ENCODE measurements around the gene NOL4L. TPM values are rescaled to one million over a fixed set of nuclear protein-coding genes. Genes with fewer than 3 reads are reported as not detected.

NOL4L gene
- total RNA-seq, 4 donors from 2014 or later, result 2.6 to 12.8 (median 6.4) TPM

DNA sequence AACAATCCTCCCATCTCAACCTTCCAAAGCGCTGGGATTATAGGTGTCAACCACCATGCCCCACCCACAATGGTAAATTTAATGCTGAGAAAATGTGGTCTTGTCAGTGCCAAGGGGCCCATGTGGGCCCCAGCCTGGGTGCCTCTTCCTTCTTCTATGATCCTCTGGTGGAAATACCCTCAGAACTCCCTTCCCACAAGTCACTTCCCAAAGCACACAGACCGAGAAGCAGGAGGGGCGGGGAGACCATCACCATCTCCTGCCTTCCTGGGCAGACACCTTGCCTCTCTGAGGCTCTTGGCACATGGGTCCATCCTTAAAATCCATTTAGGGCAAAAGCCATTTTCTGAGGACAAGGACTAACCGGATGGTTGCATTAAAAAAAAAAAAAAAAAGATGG, 59.0 kb downstream of the NOL4L start:
- Histone ChIP-seq H3K4me1 (peaks cover 22% of the 10 kb centered on the region), H3K9me3 (no peaks in the 10 kb centered on the region), H3K27me3 (peaks cover 17% of the 10 kb centered on the region), H3K27ac (no peak overlapping the region), H3K4me3 (no peak overlapping the region), H3K36me3 (no peaks in the 10 kb centered on the region)
- TF ChIP-seq POLR2AphosphoS5 (IDR thresholded peaks at IDR 0.05) (no peak), POLR2A (IDR thresholded peaks at IDR 0.05) (no peak), EP300 (IDR thresholded peaks at IDR 0.05) (no peak)
- TF ChIP-seq, protein P1, sequence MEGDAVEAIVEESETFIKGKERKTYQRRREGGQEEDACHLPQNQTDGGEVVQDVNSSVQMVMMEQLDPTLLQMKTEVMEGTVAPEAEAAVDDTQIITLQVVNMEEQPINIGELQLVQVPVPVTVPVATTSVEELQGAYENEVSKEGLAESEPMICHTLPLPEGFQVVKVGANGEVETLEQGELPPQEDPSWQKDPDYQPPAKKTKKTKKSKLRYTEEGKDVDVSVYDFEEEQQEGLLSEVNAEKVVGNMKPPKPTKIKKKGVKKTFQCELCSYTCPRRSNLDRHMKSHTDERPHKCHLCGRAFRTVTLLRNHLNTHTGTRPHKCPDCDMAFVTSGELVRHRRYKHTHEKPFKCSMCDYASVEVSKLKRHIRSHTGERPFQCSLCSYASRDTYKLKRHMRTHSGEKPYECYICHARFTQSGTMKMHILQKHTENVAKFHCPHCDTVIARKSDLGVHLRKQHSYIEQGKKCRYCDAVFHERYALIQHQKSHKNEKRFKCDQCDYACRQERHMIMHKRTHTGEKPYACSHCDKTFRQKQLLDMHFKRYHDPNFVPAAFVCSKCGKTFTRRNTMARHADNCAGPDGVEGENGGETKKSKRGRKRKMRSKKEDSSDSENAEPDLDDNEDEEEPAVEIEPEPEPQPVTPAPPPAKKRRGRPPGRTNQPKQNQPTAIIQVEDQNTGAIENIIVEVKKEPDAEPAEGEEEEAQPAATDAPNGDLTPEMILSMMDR (IDR thresholded peaks at IDR 0.05), result no peak
- DNase-seq (ENCODE audit: low spot score in 2 of 2), result no peak
- 89% methylated on average over 4 of the region's 4 CpGs for WGBS

DNA sequence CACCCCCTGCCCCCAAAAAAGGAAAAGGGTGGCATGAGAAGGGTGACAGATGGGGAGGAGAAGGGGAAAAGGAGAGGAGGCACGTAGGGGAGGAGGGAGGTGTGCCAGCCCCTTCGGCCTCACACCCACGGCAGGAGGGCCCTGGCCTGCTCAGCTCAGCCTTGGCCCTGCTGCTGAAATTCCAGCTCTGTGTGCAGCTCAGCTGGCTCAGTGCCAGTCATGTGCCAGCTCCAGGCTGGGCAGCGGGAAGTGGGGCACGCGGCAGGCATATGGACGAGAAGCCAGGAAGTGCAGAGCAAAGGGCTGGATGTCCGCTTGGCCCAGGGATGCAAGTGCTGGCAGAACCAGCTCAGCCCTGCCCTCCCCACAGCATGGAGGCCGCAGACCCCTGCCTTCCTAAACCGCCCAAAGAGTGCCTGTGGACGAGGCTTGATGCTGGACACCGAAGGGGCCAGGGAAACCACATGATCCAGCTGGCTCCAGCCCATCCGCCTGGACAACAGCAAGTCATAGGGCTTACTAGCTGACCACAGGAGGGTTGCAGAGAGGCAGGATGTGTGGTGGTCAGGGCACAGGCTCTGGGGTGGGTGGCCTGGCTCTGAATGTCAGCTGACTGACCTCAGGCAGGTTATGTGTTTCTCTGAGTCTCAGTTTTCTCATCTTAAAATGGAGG, 60.2 kb downstream of the NOL4L start:
- peaks cover 17% of the 10 kb centered on the region for H3K27me3 ChIP-seq
- H3K9me3 ChIP-seq, result no peaks in the 10 kb centered on the region
- no peak for TF ChIP-seq POLR2AphosphoS5 (IDR thresholded peaks at IDR 0.05)
- TF ChIP-seq POLR2A (IDR thresholded peaks at IDR 0.05), result no peak
- TF ChIP-seq, protein P1 (IDR thresholded peaks at IDR 0.05), result no peak
- no peak for TF ChIP-seq EP300 (IDR thresholded peaks at IDR 0.05)
- WGBS, result 66% methylated on average over 10 of the region's 13 CpGs
- H3K4me1 ChIP-seq, result peaks cover 22% of the 10 kb centered on the region
- DNase-seq (ENCODE audit: low spot score in 2 of 2), result no peak
- H3K27ac ChIP-seq, result no peak overlapping the region
- no peaks in the 10 kb centered on the region for H3K36me3 ChIP-seq
- no peak overlapping the region for H3K4me3 ChIP-seq

DNA sequence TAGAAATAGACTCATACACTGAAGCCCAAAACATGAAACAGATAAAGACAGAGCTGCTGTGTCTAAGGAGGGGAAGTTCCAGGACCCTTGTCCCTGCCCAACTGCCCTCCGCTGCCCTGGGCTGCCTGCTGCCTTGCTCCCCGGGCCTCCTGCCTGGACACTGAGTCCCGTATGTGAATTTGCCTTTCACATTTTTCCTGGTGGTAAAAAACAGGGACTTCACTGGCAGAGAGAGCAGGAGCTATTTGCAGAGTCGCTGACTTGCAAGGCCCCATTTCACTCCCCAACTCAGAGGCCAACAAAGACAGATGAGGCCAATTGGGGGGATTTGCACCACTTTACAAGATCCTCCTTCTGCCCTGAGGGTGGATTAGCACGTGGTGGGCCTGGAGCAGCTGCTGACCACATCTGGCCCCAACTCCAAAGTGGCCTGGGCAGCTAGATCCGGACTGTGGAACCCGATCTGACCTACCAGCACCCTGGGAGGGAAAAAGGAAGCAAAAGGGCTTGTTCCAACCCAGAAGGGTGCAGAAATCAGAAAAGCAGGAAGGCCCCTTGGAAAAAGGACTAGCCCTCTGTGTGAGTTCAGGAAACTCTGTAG, 61.4 kb downstream of the NOL4L start:
- peaks cover 22% of the 10 kb centered on the region for H3K4me1 ChIP-seq

DNA sequence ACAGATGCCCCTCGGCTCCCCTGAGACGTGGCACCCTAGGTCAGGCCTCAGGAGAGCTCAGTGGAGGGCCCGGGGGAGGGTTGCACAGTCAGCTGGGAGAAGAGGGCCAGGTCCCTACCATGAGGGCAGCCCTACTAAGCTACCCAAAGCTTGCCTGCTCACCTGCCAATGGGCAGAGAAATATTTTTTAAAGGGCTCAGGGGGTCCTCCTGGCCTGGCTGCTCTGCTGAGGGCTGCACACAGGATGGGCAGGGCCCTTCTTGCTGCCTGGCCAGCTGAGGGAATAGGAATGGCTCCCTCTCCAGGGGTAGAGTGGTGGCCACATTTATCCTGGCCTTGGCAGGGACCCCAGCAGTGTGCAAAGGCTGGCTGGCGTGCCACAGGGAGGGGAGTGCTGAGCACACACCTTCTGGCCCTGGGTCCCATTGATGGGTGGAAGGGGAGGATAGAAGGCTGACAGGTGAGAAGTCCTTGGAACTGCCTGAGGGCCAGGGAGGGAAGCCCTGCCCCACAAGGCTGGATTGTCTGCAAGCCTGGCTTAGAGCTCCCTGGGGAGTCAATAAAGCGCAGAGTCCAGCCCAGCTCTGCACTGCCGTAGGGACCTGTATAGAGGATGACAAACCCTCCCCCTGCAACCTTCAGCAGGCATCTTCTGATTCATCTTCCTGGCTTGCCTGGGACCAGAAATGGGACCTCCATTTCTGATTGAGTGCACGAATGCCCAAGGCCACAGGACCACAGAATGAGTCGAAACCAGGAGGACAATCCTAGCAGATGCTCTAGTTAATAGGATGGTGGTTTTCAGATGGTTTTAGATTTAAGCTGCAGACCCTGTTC, 62.1 kb downstream of the NOL4L start:
- WGBS, result 73% methylated on average over 6 of the region's 8 CpGs
- Histone ChIP-seq H3K27me3 (peaks cover 7% of the 10 kb centered on the region), H3K27ac (no peak overlapping the region), H3K4me1 (peaks cover 24% of the 10 kb centered on the region), H3K9me3 (no peaks in the 10 kb centered on the region), H3K4me3 (no peak overlapping the region), H3K36me3 (no peaks in the 10 kb centered on the region)
- TF ChIP-seq, protein P1 (IDR thresholded peaks at IDR 0.05), result no peak
- TF ChIP-seq POLR2AphosphoS5 (IDR thresholded peaks at IDR 0.05) (no peak), EP300 (IDR thresholded peaks at IDR 0.05) (no peak), POLR2A (IDR thresholded peaks at IDR 0.05) (no peak)
- DNase-seq (ENCODE audit: low spot score in 2 of 2), result no peak

More for the DNA sequence above, 61.4 kb downstream of the NOL4L start:
- TF ChIP-seq POLR2AphosphoS5 (IDR thresholded peaks at IDR 0.05) (no peak), POLR2A (IDR thresholded peaks at IDR 0.05) (no peak), EP300 (IDR thresholded peaks at IDR 0.05) (no peak)
- TF ChIP-seq, protein P1 (IDR thresholded peaks at IDR 0.05), result no peak
- no peak for DNase-seq (ENCODE audit: low spot score in 2 of 2)
- peaks cover 14% of the 10 kb centered on the region for H3K27me3 ChIP-seq
- no peaks in the 10 kb centered on the region for H3K9me3 ChIP-seq
- H3K36me3 ChIP-seq, result no peaks in the 10 kb centered on the region
- 86% methylated on average over 6 of the region's 7 CpGs for WGBS
- H3K27ac ChIP-seq, result no peak overlapping the region
- no peak overlapping the region for H3K4me3 ChIP-seq

DNA sequence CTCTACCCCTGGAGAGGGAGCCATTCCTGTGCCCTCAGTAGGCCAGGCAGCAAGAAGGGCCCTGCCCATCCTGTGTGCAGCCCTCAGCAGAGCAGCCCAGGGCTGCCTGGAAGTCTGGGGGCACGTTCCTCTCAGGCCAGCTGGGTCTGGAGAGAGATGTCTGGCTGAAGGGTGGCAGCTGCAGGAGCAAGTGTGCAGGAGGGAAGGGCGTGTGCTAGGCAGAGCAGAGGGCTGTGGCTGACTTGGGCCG, 62.7 kb downstream of the NOL4L start:
- Histone ChIP-seq H3K27me3 (peaks cover 2% of the 10 kb centered on the region), H3K27ac (no peak overlapping the region), H3K4me3 (no peak overlapping the region), H3K9me3 (no peaks in the 10 kb centered on the region), H3K4me1 (peaks cover 23% of the 10 kb centered on the region), H3K36me3 (no peaks in the 10 kb centered on the region)
- no peak for DNase-seq (ENCODE audit: low spot score in 2 of 2)
- WGBS, result 60% methylated on average over 2 of the region's 3 CpGs
- no peak for TF ChIP-seq POLR2A (IDR thresholded peaks at IDR 0.05)
- TF ChIP-seq POLR2AphosphoS5 (IDR thresholded peaks at IDR 0.05), result no peak
- TF ChIP-seq, protein P1 (IDR thresholded peaks at IDR 0.05), result no peak
- no peak for TF ChIP-seq EP300 (IDR thresholded peaks at IDR 0.05)

Measured in suprapubic skin (tissue), 4 donors.